OCI-LY3 (cell line): ENCODE measurements around the gene KCNJ18.
"Not testable (repeated sequence)": the region's sequence is repeated elsewhere in the genome, so short reads cannot be mapped to it uniquely, and the experiment has no call there.

Source experiments
- H2AFZ ChIP-seq: fragments of 200-600, 300-600 bp; shearing (Covaris generic); 2 replicates; pipeline ENCODE4 v1.6.0; 2014; ENCODE audit warnings: antibody characterized with exemption, low read depth, low read length
- H3K27ac ChIP-seq: fragments of 200-600, 300-600 bp; sonication (generic); 2 replicates; pipeline ENCODE4 v1.5.1; 2014; ENCODE audit warnings: mild to moderate bottlenecking, low read length, moderate library complexity, mixed read lengths
- H3K27me3 ChIP-seq: fragments of 200-600, 300-600 bp; sonication (generic); 2 replicates; pipeline ENCODE4 v1.6.1; 2014; ENCODE audit warnings: low read depth, low read length, mixed read lengths
- H3K36me3 ChIP-seq: fragments of 200-600, 300-600 bp; sonication (generic); replicated peaks from 2 replicates; pipeline ENCODE3; 2014; ENCODE audit warnings: low read depth, low read length, mixed read lengths
- H3K4me1 ChIP-seq: fragments of 300-600, 200-600 bp; sonication (generic); 2 replicates; pipeline ENCODE4 v1.6.1; 2014; ENCODE audit warnings: low read length, mixed read lengths
- H3K4me2 ChIP-seq: fragments of 200-600, 300-600 bp; sonication (generic); 2 replicates; pipeline ENCODE4 v1.6.1; 2014; ENCODE audit warnings: low read length, mixed read lengths
- H3K4me3 ChIP-seq: fragments of 300-600, 200-600 bp; sonication (generic); 2 replicates; pipeline ENCODE4 v1.5.1; 2014; ENCODE audit warnings: antibody characterized with exemption, mild to moderate bottlenecking, low read length, moderate library complexity
- H3K79me2 ChIP-seq: fragments of 300-600, 200-600 bp; shearing (Covaris generic); 2 replicates; pipeline ENCODE4 v1.6.1; 2014; ENCODE audit warnings: mild to moderate bottlenecking, low read length, mixed read lengths
- H3K9ac ChIP-seq: fragments of 300-600, 200-600 bp; shearing (Covaris generic); 2 replicates; pipeline ENCODE4 v1.6.0; 2014; ENCODE audit warnings: mild to moderate bottlenecking, low read length, moderate library complexity
- H3K9me3 ChIP-seq: fragments of 200-600, 300-600 bp; shearing (Covaris generic); 2 replicates; pipeline ENCODE4 v1.6.1; 2014; ENCODE audit warnings: low read length, mixed read lengths; ENCODE audit not compliant: insufficient read depth
- H4K20me1 ChIP-seq: fragments of 200-600, 300-600 bp; sonication (generic); 2 replicates; pipeline ENCODE4 v1.6.1; 2016; ENCODE audit warnings: low read length, mixed read lengths; ENCODE audit not compliant: insufficient read depth

KCNJ18 gene

GRCh38 chr17:21663614-21664474, 28.5 kb upstream of the KCNJ18 start:
- H3K9me3 ChIP-seq, H3K36me3 ChIP-seq, H2AFZ ChIP-seq, H3K4me3 ChIP-seq, H3K27ac ChIP-seq, H3K27me3 ChIP-seq, H3K79me2 ChIP-seq, H3K9ac ChIP-seq, H3K4me1 ChIP-seq, H3K4me2 ChIP-seq, H4K20me1 ChIP-seq: not testable (repeated sequence)

- not testable (repeated sequence) for H3K9me3 ChIP-seq, H2AFZ ChIP-seq
Measured at GRCh38 chr17:21665171-21665570, 27.2 kb upstream of the KCNJ18 start.

GRCh38 chr17:21665935-21666493, 26.3 kb upstream of the KCNJ18 start:
- not testable (repeated sequence) for H3K4me1 ChIP-seq, H3K27ac ChIP-seq, H4K20me1 ChIP-seq, H3K9me3 ChIP-seq, H2AFZ ChIP-seq, H3K36me3 ChIP-seq, H3K4me3 ChIP-seq, H3K9ac ChIP-seq, H3K79me2 ChIP-seq, H3K4me2 ChIP-seq, H3K27me3 ChIP-seq

More at GRCh38 chr17:21665171-21665570, 27.2 kb upstream of the KCNJ18 start:
- not testable (repeated sequence) for H3K4me1 ChIP-seq, H3K27me3 ChIP-seq, H3K79me2 ChIP-seq, H4K20me1 ChIP-seq, H3K27ac ChIP-seq, H3K9ac ChIP-seq, H3K4me2 ChIP-seq, H3K36me3 ChIP-seq, H3K4me3 ChIP-seq

GRCh38 chr17:21666711-21667412, 25.5 kb upstream of the KCNJ18 start:
- H3K4me3 ChIP-seq, H4K20me1 ChIP-seq, H3K9me3 ChIP-seq, H3K36me3 ChIP-seq, H3K27me3 ChIP-seq, H3K79me2 ChIP-seq, H3K4me2 ChIP-seq, H3K9ac ChIP-seq, H3K27ac ChIP-seq, H2AFZ ChIP-seq, H3K4me1 ChIP-seq: not testable (repeated sequence)

GRCh38 chr17:21667413-21668117, 24.8 kb upstream of the KCNJ18 start:
- H3K36me3 ChIP-seq, H3K79me2 ChIP-seq, H2AFZ ChIP-seq, H3K27me3 ChIP-seq, H3K4me1 ChIP-seq, H3K9me3 ChIP-seq, H4K20me1 ChIP-seq, H3K27ac ChIP-seq, H3K4me2 ChIP-seq, H3K4me3 ChIP-seq, H3K9ac ChIP-seq: not testable (repeated sequence)

GRCh38 chr17:21668118-21668488, 24.2 kb upstream of the KCNJ18 start:
- H3K9me3 ChIP-seq, H3K36me3 ChIP-seq: not testable (repeated sequence)

GRCh38 chr17:21668746-21669508, 23.4 kb upstream of the KCNJ18 start:
- H3K27me3 ChIP-seq, H3K27ac ChIP-seq, H4K20me1 ChIP-seq, H3K36me3 ChIP-seq, H3K9me3 ChIP-seq, H2AFZ ChIP-seq, H3K9ac ChIP-seq, H3K4me2 ChIP-seq, H3K4me1 ChIP-seq, H3K79me2 ChIP-seq, H3K4me3 ChIP-seq: not testable (repeated sequence)

More at GRCh38 chr17:21668118-21668488, 24.2 kb upstream of the KCNJ18 start:
- H2AFZ ChIP-seq, H3K4me1 ChIP-seq, H3K4me2 ChIP-seq, H3K27ac ChIP-seq, H3K9ac ChIP-seq, H3K79me2 ChIP-seq, H3K4me3 ChIP-seq, H3K27me3 ChIP-seq, H4K20me1 ChIP-seq: not testable (repeated sequence)

GRCh38 chr17:21669616-21670360, 22.5 kb upstream of the KCNJ18 start:
- H3K9ac ChIP-seq, H3K4me1 ChIP-seq, H4K20me1 ChIP-seq, H3K9me3 ChIP-seq, H2AFZ ChIP-seq, H3K27ac ChIP-seq, H3K36me3 ChIP-seq, H3K4me2 ChIP-seq, H3K27me3 ChIP-seq, H3K4me3 ChIP-seq, H3K79me2 ChIP-seq: not testable (repeated sequence)
